Vagina (tissue), 2 donors: Measurements from ENCODE around the gene ASB16. TPM values are rescaled to one million over a fixed set of nuclear protein-coding genes. Genes with fewer than 3 reads are reported as not detected.

Source experiments
- DNase-seq, 2 donors: peaks; one replicate each; pipeline ENCODE4 v3.0.0-alpha.2; 2017; ENCODE audit errors: extremely low spot score in 2 of 2
- H3K27ac ChIP-seq: fragments of 200-600 bp; sonication (generic); one replicate; pipeline ENCODE4 v1.5.1; 2019
- H3K27me3 ChIP-seq: fragments of 200-600 bp; sonication (generic); one replicate; pipeline ENCODE4 v1.5.1; 2019
- H3K36me3 ChIP-seq, 2 donors: fragments of 200-600 bp; sonication (generic); one replicate each; pipeline ENCODE4 v1.5.1; 2017 to 2019
- H3K4me1 ChIP-seq: fragments of 200-600 bp; sonication (generic); one replicate; pipeline ENCODE4 v1.5.1; 2019
- H3K4me3 ChIP-seq, 2 donors: fragments of 200-600 bp; sonication (generic); 1 replicate in 1 of 2; 2 replicates in 1 of 2; pipeline ENCODE4 v1.5.1; 2016 to 2019
- H3K9me3 ChIP-seq: fragments of 200-600 bp; sonication (generic); one replicate; pipeline ENCODE4 v1.5.1; 2019
- POLR2A ChIP-seq, 2 donors: fragments of 450-650 bp; IDR thresholded peaks; one replicate each; pipeline ENCODE4 v1.6.1; 2017; ENCODE audit warnings: antibody characterized with exemption in 2 of 2, mild to moderate bottlenecking in 2 of 2, moderate library complexity in 2 of 2
- POLR2AphosphoS5 ChIP-seq, 2 donors: sonication (generic); formaldehyde crosslinking; IDR thresholded peaks; one replicate each; pipeline ENCODE4 v1.9.0; 2017; ENCODE audit warnings: antibody characterized with exemption in 2 of 2, mild to moderate bottlenecking in 2 of 2, low read depth in 1 of 2; ENCODE audit not compliant: insufficient read depth in 1 of 2
- intact Hi-C: fragments of 100-400 bp; cut with DNase I; formaldehyde crosslinking; loops from one replicate; pipeline ENCODE4 v1.15.1; 2023
- total RNA-seq: library from RNA; depleted of rRNA; stranded (reverse); fragments of >200 nt; gene quantifications from one replicate; pipeline ENCODE4 v1.2.3, GENCODE V29; 2016
- TF ChIP-seq, protein P1 (sequence below), 3 experiments: fragments of 450-650 bp in 2 of 3; fragments of 200-600 bp in 1 of 3; sonication (generic) in 1 of 3; IDR thresholded peaks; one replicate each; pipeline ENCODE4 v1.5.1; 2017 to 2019; ENCODE audit warnings: antibody characterized with exemption in 3 of 3, mild to moderate bottlenecking in 2 of 3, moderate library complexity in 2 of 3

The ASB16 gene
- total RNA-seq, 1 donor from 2014 or later: not detected

DNA sequence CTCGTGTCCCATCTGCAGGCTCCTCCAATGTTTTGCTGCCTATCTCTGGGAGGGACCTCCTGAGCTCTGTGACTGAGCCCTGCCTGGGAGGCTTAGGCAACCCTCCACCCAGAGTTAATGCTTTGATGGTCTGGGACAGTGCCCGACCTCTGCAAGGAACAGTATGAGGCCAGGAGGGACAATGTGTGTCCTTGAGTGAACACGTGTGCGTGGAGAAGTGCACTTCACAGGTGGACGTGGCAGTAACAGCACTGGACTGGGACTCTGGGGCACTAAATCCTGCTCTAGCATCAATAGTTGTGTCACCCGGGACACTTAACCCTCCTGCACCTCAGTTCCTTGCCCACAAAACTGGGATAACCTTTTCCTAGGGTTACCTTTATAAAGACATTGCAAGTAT lies 44.4 kb downstream of the ASB16 start:
- H3K27me3 ChIP-seq: no peaks in the 10 kb centered on the region
- TF ChIP-seq, protein P1, sequence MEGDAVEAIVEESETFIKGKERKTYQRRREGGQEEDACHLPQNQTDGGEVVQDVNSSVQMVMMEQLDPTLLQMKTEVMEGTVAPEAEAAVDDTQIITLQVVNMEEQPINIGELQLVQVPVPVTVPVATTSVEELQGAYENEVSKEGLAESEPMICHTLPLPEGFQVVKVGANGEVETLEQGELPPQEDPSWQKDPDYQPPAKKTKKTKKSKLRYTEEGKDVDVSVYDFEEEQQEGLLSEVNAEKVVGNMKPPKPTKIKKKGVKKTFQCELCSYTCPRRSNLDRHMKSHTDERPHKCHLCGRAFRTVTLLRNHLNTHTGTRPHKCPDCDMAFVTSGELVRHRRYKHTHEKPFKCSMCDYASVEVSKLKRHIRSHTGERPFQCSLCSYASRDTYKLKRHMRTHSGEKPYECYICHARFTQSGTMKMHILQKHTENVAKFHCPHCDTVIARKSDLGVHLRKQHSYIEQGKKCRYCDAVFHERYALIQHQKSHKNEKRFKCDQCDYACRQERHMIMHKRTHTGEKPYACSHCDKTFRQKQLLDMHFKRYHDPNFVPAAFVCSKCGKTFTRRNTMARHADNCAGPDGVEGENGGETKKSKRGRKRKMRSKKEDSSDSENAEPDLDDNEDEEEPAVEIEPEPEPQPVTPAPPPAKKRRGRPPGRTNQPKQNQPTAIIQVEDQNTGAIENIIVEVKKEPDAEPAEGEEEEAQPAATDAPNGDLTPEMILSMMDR (IDR thresholded peaks at IDR 0.05): no peak
- TF ChIP-seq POLR2AphosphoS5 (IDR thresholded peaks at IDR 0.05; ENCODE audit: insufficient read depth in 1 of 2, low read depth in 1 of 2) (no peak), POLR2A (IDR thresholded peaks at IDR 0.05) (no peak)
- DNase-seq: no peak
- no peaks in the 10 kb centered on the region for H3K9me3 ChIP-seq
- H3K4me3 ChIP-seq: no peak overlapping the region
- intact Hi-C loops: loop anchor here (5.0 kb wide), 1 partner anchor 107 kb away; the partner anchor contains the start of gene SLC25A39
- no peak overlapping the region for H3K27ac ChIP-seq
- peaks cover 43% of the 10 kb centered on the region for H3K4me1 ChIP-seq
- peaks cover 0 to 40% of the 10 kb centered on the region in 2 donors for H3K36me3 ChIP-seq

DNA sequence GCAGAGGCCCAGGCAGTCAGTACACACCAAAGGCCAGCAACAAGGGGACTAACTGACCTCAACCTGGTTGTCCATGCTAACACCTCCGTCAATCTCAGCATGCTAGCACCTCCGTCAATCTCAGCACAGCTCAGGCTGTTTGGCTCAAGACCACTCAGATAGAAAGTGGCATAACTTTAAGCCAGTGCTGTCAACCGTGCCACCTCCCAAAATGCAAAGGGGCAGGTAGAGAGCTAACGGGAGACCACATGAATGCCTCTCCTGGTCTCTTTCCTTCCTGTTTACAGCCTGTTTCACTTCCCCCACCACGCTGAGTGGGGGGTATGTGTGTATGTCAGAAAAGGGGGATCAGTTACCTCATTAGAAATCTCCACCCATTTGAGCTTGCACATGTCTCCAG lies 45.7 kb downstream of the ASB16 start:
- H3K27me3 ChIP-seq: no peaks in the 10 kb centered on the region
- H3K9me3 ChIP-seq: no peaks in the 10 kb centered on the region

DNA sequence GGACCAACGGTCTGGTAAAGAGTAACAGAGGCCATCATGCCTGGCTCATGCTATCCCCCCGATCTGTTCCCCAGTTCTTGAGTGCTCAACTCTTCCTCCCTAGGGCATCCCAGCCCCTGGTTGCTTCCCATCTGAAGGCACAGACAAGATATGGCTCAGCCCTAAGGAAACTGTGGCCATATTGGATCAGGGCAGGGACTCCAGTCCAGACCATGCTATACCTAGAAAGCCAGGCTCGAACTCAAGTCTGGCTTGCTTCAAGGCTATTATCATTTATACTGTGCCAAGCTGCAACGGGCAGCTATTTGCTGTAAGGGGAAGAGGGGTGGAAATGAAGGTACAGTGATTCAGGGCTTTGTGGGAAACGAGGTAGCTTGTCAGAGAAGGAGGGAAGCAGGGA lies 46.2 kb downstream of the ASB16 start:
- TF ChIP-seq, protein P1 (IDR thresholded peaks at IDR 0.05): no peak
- TF ChIP-seq POLR2A (IDR thresholded peaks at IDR 0.05) (no peak), POLR2AphosphoS5 (IDR thresholded peaks at IDR 0.05; ENCODE audit: insufficient read depth in 1 of 2, low read depth in 1 of 2) (no peak)
- no peak for DNase-seq
- Histone ChIP-seq H3K4me1 (peaks cover 28% of the 10 kb centered on the region), H3K4me3 (no peak overlapping the region), H3K36me3 (peaks cover 0 to 27% of the 10 kb centered on the region in 2 donors), H3K27me3 (no peaks in the 10 kb centered on the region), H3K27ac (no peak overlapping the region), H3K9me3 (no peaks in the 10 kb centered on the region)
- intact Hi-C loops: no loop called here

More for the DNA sequence above, 45.7 kb downstream of the ASB16 start:
- no peak for DNase-seq
- TF ChIP-seq POLR2A (IDR thresholded peaks at IDR 0.05) (no peak), POLR2AphosphoS5 (IDR thresholded peaks at IDR 0.05; ENCODE audit: insufficient read depth in 1 of 2, low read depth in 1 of 2) (no peak)
- TF ChIP-seq, protein P1 (IDR thresholded peaks at IDR 0.05): no peak
- Histone ChIP-seq H3K36me3 (peaks cover 0 to 33% of the 10 kb centered on the region in 2 donors), H3K4me3 (no peak overlapping the region), H3K27ac (no peak overlapping the region), H3K4me1 (peaks cover 31% of the 10 kb centered on the region)
- intact Hi-C loops: no loop called here

DNA sequence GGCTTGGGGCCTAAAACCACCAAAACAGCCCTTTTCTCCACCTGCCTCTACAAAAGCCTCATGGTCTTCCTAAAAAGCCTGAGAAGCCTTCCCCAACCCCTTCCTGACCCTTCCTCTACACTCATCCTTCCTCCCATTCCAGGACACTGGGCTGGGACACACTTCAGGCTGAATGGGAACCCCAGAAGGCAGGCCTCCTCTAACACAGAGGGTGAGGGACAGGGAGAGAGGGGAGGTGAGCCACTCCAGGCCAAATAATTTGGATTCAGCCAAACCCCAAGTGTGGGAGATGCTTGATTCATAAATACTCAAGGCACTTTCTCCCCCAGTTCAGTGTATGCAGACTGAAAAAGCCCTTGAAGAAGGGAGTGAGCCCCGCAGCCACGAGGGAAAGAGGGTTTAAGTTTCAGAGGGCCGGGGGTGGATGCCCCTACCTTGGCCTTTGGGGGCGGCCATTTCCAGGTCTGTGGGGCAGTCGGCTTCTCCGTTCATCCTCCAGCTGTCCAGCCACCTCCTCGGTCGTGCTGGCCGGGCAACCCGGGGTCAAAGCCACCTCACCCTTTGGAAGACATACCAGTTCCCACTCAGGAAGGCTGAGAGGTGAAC lies 47.3 kb downstream of the ASB16 start:
- no peak for TF ChIP-seq POLR2AphosphoS5 (IDR thresholded peaks at IDR 0.05; ENCODE audit: insufficient read depth in 1 of 2, low read depth in 1 of 2)
- TF ChIP-seq POLR2A (IDR thresholded peaks at IDR 0.05): no peak
- TF ChIP-seq, protein P1 (IDR thresholded peaks at IDR 0.05): no peak
- H3K9me3 ChIP-seq: no peaks in the 10 kb centered on the region
- peaks cover 34% of the 10 kb centered on the region for H3K4me1 ChIP-seq
- H3K27me3 ChIP-seq: no peaks in the 10 kb centered on the region
- intact Hi-C loops: no loop called here
- no peak for DNase-seq
- H3K27ac ChIP-seq: peak overlapping the region; percentile 85
- peak overlapping the region; percentile 76 to 92 for H3K4me3 ChIP-seq
- peaks cover 0 to 23% of the 10 kb centered on the region in 2 donors for H3K36me3 ChIP-seq

DNA sequence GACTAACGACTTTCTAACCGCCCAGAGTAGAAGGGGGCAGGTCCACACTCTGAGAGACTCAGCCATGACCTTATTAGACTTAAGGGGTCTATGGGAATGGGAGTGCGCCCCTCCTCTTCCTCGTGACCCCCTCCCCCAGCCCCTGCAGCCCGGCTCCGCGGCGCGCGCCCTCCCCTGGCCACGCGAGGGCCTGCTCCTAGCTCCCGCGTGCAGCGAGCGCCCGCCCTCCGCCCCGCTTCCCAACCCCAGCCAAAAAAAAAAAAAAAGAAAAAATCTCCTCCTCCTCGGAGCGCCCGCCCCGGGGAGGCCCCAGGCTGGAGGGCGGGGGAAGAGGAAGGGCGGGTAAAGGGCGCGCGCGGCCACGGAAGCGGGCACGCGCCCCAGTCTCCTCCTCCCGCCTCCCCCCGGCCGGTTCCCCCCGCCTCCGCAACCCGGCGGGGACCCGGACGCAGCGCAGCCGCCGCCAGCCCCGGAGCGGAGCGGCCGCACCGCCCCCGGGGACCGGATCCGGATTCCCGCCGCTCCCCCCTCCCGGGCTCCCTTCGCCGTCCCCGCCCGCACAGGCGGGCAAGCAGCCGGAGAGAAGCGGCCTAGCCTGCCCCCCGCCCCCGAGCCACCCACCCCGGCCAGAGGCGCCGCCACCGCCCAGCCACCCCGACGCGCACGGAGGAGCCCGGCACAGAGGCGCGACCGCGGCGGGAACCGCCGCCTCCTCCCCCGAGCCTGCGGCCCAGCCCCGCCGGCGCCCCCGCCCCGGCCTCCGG lies 48.0 kb downstream of the ASB16 start:
- Histone ChIP-seq H3K27ac (peak overlapping the region; percentile 100), H3K4me1 (peaks cover 39% of the 10 kb centered on the region), H3K9me3 (no peaks in the 10 kb centered on the region), H3K36me3 (peaks cover 0 to 23% of the 10 kb centered on the region in 2 donors), H3K27me3 (no peaks in the 10 kb centered on the region), H3K4me3 (peak overlapping the region; percentile 76 to 92)
- DNase-seq: no peak
- intact Hi-C loops: no loop called here
- TF ChIP-seq, protein P1 (IDR thresholded peaks at IDR 0.05): peak in 2 of 3 experiments; percentile 33 to 39
- peak in 1 of 2 donors; percentile 68 for TF ChIP-seq POLR2A (IDR thresholded peaks at IDR 0.05)
- peak; percentile 46 to 55 for TF ChIP-seq POLR2AphosphoS5 (IDR thresholded peaks at IDR 0.05; ENCODE audit: insufficient read depth in 1 of 2, low read depth in 1 of 2)
